KMS-11 (cell line): ENCODE results near the gene MYOCD.

Source experiments
- H2AFZ ChIP-seq: fragments of 200-600 bp; sonication (generic); 2 replicates; pipeline ENCODE4 v1.6.1; 2016; ENCODE audit warnings: antibody characterized with exemption, mixed run types, low read depth
- H3K27ac ChIP-seq: fragments of 200-600 bp; sonication (generic); 2 replicates; pipeline ENCODE4 v1.6.1; 2016; ENCODE audit warnings: mild to moderate bottlenecking, mixed run types
- H3K27me3 ChIP-seq: fragments of 200-600 bp; sonication (generic); 2 replicates; pipeline ENCODE4 v1.6.1; 2017; ENCODE audit warnings: mild to moderate bottlenecking, low read depth, mixed run types, moderate library complexity; ENCODE audit not compliant: insufficient read depth
- H3K36me3 ChIP-seq: fragments of 200-600 bp; sonication (generic); 2 replicates; pipeline ENCODE4 v1.6.1; 2017; ENCODE audit warnings: mild to moderate bottlenecking, mixed run types; ENCODE audit not compliant: insufficient read depth
- H3K4me1 ChIP-seq: fragments of 200-600 bp; sonication (generic); 2 replicates; pipeline ENCODE4 v1.6.1; 2016; ENCODE audit warnings: mild to moderate bottlenecking, low read depth, mixed run types; ENCODE audit not compliant: poor library complexity, severe bottlenecking
- H3K4me2 ChIP-seq: fragments of 200-600 bp; sonication (generic); 2 replicates; pipeline ENCODE4 v1.7.0; 2016; ENCODE audit warnings: mild to moderate bottlenecking, mixed run types
- H3K4me3 ChIP-seq: fragments of 200-600 bp; sonication (generic); IDR thresholded peaks from 2 replicates; pipeline ENCODE4 v1.6.1; 2017; ENCODE audit warnings: low read depth, low read length, mixed read lengths; ENCODE audit not compliant: insufficient read depth
- H3K79me2 ChIP-seq: fragments of 200-600 bp; sonication (generic); 2 replicates; pipeline ENCODE4 v1.6.1; 2016; ENCODE audit warnings: low read depth, mixed run types; ENCODE audit not compliant: insufficient read depth
- H3K9ac ChIP-seq: fragments of 200-600 bp; sonication (generic); 2 replicates; pipeline ENCODE4 v1.6.1; 2016; ENCODE audit warnings: mild to moderate bottlenecking, mixed run types
- H4K20me1 ChIP-seq: fragments of 200-600 bp; sonication (generic); 2 replicates; pipeline ENCODE4 v1.6.1; 2016; ENCODE audit warnings: mild to moderate bottlenecking, mixed run types; ENCODE audit not compliant: insufficient read depth
- TF ChIP-seq, protein P1 (sequence below): fragments of 200-600 bp; sonication (generic); conservative IDR thresholded peaks from 2 replicates; pipeline ENCODE4 v1.6.1; 2017; ENCODE audit warnings: low read depth, mild to moderate bottlenecking, antibody characterized with exemption, low read length, moderate library complexity, mixed read lengths

The MYOCD gene

DNA sequence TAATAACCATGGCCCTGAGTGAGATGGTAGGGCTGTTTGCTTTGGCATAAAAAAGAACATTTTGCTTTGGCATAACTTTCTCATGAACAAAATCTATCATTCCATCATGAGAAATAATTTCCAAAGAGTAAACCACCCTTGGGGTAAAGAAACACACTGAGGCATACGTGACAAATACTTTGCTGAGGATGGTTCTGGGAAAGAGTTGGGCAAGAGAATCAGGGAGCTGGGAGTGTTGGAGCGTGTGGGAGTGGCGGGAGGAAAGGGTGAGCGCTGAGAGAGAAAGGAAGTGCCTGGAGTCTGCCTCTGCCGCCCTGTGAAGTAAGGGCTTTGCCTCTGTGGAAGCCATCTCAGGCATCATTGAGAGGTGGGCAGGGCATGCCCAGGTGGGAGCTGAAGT lies 63.4 kb downstream of the MYOCD start:
- H3K27ac ChIP-seq = no peak overlapping the region
- no peaks in the 10 kb centered on the region for H4K20me1 ChIP-seq
- no peaks in the 10 kb centered on the region for H3K36me3 ChIP-seq
- H3K9ac ChIP-seq = no peak overlapping the region
- TF ChIP-seq, protein P1, sequence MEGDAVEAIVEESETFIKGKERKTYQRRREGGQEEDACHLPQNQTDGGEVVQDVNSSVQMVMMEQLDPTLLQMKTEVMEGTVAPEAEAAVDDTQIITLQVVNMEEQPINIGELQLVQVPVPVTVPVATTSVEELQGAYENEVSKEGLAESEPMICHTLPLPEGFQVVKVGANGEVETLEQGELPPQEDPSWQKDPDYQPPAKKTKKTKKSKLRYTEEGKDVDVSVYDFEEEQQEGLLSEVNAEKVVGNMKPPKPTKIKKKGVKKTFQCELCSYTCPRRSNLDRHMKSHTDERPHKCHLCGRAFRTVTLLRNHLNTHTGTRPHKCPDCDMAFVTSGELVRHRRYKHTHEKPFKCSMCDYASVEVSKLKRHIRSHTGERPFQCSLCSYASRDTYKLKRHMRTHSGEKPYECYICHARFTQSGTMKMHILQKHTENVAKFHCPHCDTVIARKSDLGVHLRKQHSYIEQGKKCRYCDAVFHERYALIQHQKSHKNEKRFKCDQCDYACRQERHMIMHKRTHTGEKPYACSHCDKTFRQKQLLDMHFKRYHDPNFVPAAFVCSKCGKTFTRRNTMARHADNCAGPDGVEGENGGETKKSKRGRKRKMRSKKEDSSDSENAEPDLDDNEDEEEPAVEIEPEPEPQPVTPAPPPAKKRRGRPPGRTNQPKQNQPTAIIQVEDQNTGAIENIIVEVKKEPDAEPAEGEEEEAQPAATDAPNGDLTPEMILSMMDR = no peak
- H3K4me3 ChIP-seq = no peak overlapping the region
- no peaks in the 10 kb centered on the region for H3K4me1 ChIP-seq
- H2AFZ ChIP-seq = no peak overlapping the region
- H3K4me2 ChIP-seq = no peak overlapping the region
- H3K27me3 ChIP-seq = no peaks in the 10 kb centered on the region
- no peaks in the 10 kb centered on the region for H3K79me2 ChIP-seq

DNA sequence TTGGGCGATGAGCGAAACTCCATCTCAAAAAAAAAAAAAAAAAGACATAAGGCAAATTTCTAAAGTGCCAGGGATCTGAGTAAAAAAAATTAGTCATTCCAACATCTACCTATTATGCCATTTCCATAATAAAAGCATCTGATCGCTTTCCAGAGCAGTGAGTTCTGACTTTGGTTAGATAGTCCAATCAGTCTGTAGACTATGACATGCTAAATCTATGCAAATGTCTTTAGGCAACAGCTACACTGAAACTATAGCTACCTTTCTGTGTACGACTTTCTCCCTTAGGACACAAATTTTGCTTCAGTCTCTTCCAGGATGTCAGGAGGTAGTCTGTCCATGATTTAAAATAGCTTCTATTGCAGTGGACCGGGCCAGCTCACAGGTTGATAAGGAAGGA lies 64.7 kb downstream of the MYOCD start:
- H3K79me2 ChIP-seq = no peaks in the 10 kb centered on the region
- H2AFZ ChIP-seq = no peak overlapping the region
- no peak overlapping the region for H3K4me2 ChIP-seq
- H3K27me3 ChIP-seq = no peaks in the 10 kb centered on the region
- no peaks in the 10 kb centered on the region for H4K20me1 ChIP-seq
- no peak overlapping the region for H3K9ac ChIP-seq
- H3K4me3 ChIP-seq = no peak overlapping the region
- H3K36me3 ChIP-seq = no peaks in the 10 kb centered on the region
- H3K27ac ChIP-seq = no peak overlapping the region
- H3K4me1 ChIP-seq = no peaks in the 10 kb centered on the region
- TF ChIP-seq, protein P1 = no peak

DNA sequence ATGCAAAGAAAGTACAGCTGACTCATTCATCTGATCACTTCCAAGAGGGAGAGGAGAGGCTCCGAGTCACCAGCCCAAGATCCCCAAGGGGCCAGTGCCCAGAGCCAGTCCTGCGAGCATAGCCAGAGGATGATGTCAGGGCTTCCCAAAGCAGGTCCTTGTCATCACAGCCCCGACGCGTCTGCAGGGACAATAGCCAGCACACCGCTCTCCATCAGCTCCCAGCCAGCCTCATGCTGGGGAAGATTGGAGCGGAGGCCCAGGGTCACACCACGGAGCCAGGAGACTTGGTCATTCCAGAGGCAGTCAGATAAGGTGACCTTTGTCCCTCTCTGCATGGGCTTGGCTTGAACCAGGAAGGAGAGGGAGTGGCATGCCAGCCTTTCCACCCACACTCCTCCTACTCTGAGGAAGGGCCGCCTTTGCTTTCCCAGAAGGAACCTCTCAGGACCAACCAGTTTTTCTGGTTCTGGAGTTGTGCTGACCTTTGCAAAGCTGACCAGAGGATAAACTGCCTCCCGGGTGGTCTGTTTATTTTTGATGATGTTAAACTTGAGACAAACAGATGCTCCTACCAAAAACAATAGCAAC lies 65.3 kb downstream of the MYOCD start:
- no peaks in the 10 kb centered on the region for H3K36me3 ChIP-seq
- H3K27ac ChIP-seq = no peak overlapping the region
- no peak overlapping the region for H2AFZ ChIP-seq
- no peak overlapping the region for H3K9ac ChIP-seq
- H3K27me3 ChIP-seq = no peaks in the 10 kb centered on the region
- no peak overlapping the region for H3K4me2 ChIP-seq
- H3K4me1 ChIP-seq = no peaks in the 10 kb centered on the region
- TF ChIP-seq, protein P1 = no peak
- no peaks in the 10 kb centered on the region for H4K20me1 ChIP-seq
- no peaks in the 10 kb centered on the region for H3K79me2 ChIP-seq
- H3K4me3 ChIP-seq = no peak overlapping the region

DNA sequence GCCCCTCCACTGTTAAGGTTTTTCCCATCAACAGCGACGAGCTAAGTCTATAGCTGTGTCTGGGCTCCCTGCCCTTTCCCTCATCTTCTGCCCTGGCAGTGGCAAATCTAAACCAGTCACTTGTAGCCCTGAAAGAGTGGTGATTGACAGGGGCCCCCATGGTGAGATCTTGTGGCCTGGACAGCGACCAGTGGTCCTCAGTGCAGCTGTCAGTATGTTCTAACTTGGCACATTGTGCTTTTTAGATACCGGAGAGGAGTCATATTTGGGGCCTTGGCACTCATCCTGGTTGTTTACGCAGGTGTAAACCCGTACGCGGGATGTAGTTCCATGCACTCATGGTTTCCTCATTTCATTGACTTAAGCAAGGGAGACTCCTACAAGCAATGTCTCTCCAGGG lies 66.1 kb downstream of the MYOCD start:
- TF ChIP-seq, protein P1 = no peak
- H3K9ac ChIP-seq = no peak overlapping the region
- no peak overlapping the region for H2AFZ ChIP-seq
- H3K4me1 ChIP-seq = no peaks in the 10 kb centered on the region
- H3K4me2 ChIP-seq = no peak overlapping the region
- H3K27ac ChIP-seq = no peak overlapping the region
- no peak overlapping the region for H3K4me3 ChIP-seq
- no peaks in the 10 kb centered on the region for H4K20me1 ChIP-seq
- no peaks in the 10 kb centered on the region for H3K27me3 ChIP-seq
- no peaks in the 10 kb centered on the region for H3K36me3 ChIP-seq
- H3K79me2 ChIP-seq = no peaks in the 10 kb centered on the region
